HG02852 (cell line): ENCODE data around the gene UMODL1.

Experiments used
- ATAC-seq: cut with Tn5 transposase; IDR thresholded peaks from one replicate; pipeline ENCODE4 v1.9.1; 2021; ENCODE audit warnings: mild to moderate bottlenecking, moderate library complexity; ENCODE audit not compliant: unreplicated experiment

The UMODL1 gene

DNA sequence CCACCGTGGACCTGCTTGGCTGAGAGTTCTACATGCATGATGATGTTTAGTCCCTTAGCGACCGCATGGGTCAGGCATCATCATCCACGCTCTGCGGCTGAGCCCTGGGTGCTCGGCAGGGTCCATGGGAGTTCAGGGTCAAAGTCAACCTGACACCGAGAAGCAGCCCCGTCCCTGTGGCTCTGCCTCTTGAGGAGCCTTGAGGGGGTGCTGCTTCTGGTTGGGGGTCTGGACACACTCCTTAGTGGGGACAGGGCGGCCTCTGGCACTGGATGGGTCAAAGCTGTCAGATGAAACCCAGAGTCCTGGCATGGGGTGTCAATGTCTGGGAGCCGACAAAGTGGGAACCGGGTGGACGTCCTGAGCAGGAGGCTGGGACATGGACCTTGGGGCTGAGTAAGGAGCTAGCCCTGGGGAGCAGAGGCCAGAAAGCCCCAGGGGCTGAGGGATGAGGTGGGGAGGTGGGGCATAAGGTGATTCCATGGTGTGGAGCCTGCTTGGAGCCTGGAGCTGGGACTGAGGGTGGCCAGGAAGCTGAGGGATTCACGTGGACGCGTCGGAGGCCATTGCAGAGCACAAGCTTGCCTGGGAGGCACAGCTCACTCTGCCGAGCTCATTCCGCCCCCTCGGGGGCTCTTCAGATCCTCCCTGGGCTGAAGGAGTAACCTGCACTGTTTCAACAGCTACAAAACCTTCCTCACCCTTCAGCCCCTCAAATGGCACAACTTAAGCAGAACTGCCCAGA, 53.9 kb downstream of the UMODL1 start:
- ATAC-seq, result no peak

- ATAC-seq, result no peak
Measured at GRCh38 chr21:42125571-42126544, 54.7 kb downstream of the UMODL1 start.

- no peak for ATAC-seq
Measured at GRCh38 chr21:42127164-42128150, 56.3 kb downstream of the UMODL1 start.

GRCh38 chr21:42129300-42130266, 58.5 kb downstream of the UMODL1 start:
- no peak for ATAC-seq

DNA sequence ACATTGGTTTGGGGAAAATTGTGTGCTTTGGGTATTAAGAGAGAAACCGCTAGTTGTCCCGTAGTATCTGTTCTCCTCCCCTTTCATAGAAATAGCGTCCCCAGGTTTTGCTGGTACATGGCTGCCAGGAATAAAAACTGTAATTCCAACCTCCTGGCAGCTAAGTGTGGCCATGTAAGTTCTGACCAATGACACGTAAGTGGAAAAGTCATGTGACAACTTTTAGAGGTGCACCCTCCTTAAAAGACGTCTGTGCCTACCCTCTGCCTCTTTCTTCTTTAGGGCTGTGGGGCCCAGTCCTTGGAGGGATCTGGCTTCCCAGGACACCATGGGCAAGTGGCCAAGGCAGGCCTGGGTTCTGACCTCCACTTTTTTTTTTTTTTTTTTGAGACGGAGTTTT, 59.3 kb downstream of the UMODL1 start:
- ATAC-seq, result no peak

DNA sequence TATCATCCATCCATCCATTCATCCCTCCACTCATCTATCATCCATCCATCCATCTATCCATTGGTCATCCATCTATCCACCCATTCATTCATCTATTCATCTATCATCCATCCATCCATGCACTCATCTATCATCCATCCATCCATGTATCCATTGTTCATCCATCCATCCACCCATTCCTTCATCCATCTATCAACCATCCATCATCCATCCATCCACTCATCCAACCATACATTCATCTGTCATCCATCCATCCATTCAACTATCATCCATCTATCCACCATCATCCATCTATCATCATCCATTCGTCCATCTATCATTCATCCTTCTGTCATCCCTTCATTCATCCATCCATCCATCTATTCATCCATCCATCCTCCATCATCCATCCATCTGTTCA, 61.1 kb downstream of the UMODL1 start:
- no peak for ATAC-seq

GRCh38 chr21:42133131-42133530, 62.0 kb downstream of the UMODL1 start:
- no peak for ATAC-seq

DNA sequence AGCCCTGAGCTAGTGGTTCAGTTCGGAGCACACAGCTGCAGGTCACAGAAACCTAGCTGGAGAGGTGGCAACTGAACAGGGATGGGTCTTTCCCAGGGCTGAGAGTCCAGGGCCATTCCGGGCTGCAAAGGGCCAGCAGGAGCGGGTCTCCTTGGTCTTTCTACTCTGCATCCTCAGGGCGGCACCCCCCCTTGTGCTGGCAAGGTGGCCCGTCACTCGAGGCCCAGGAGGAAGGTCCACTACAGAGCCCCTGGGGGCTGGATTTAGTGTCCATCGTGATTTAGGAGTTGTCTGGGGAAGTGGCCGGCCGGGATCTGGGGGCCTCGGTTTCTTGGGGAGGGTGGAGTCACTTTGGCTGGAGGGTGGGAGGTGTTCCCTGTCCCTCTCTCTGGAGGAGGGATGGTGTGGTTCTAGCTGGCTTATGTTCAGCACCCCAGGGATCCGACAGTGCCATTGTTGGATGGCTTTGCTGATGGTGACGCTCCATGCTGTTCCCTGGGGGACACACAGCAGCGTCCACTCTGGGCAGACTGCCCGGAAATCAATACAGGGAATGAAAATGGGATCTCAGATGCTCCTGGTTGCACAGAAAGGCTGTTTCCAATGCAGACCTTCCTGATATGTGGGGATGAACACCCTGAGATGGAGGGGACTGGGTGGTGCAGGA, 64.4 kb downstream of the UMODL1 start:
- ATAC-seq, result no peak

- ATAC-seq, result no peak
Measured at GRCh38 chr21:42137191-42137904, 66.2 kb downstream of the UMODL1 start.

- ATAC-seq, result no peak
Measured at GRCh38 chr21:42140196-42140934, 69.2 kb downstream of the UMODL1 start.

DNA sequence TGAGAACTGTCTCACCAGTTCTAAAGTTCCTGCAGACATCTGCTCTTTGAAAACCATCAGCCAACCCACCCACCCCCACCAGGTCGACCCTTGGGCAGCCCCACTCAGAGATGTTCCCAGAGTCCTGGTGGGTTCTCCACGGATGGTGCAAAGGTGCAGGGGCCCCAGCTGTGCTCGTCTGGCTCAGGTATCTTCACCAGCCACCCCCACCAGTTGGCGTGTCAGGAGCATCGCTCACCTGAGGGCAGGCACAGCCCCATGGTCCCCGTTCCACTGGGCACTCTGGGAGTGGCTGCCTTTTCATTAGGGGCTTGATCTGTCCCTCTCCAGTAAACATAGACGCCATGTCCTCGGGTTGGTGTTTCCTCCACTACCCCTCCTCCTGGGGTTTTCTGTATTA, 70.5 kb downstream of the UMODL1 start:
- ATAC-seq, result no peak

DNA sequence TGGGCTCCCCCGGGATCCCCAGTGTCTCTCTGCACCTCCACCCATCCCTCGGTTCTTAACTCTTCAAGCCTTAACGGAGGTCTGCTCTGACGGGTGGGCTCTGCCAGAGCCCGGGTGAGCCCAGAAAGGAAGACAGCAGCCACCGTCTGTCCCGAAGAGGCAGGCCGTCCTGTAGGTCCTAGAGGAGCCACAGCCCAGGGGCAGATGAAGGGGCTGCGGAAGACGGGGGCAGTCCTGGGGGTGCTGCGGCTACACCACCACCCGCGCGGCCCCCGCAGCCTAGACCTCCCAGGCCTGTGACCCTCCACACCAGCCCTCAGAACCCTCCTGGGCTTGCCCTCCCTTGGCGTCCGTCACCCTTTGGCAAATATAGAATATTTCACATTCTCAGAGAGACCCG, 71.0 kb downstream of the UMODL1 start:
- ATAC-seq, result no peak

DNA sequence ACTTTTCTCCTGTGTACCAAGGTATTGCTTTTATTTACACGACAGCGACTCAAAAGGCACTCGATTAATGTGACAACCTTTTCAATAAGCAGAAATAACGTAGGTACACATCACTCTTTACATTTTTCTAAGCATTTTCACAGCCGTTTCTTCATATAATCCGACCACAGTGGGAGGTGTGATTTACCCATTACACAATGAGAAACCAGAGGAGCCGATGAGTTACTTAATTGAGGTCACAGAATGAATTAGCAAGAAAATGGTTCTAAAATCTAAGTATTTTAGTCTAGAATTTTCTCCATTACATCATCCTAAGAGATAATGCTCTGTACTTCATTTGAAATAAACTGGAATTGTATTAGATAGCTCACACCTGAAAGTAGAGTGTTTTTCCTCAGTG, 71.5 kb downstream of the UMODL1 start:
- no peak for ATAC-seq

DNA sequence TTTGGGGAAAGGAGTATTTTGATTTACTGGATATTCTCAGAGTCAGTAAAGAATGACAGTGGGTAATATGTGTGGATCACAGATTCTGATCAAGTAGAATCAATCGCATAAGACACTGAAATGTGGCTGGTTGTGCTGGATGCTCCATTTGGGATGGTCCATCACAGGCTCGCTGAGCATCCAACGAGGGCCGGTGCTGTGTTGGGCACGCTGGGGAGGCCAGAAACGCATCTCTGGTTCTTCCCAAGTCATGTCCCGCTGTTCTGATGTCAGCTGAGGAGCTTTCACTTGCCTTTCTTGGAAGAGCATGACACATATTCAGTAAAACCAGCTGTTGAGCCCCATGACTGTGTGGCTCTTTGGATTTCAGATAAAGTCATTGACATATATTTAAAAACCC, 72.0 kb downstream of the UMODL1 start:
- no peak for ATAC-seq

- ATAC-seq, result no peak
Measured at GRCh38 chr21:42144221-42144620, 73.1 kb downstream of the UMODL1 start.

DNA sequence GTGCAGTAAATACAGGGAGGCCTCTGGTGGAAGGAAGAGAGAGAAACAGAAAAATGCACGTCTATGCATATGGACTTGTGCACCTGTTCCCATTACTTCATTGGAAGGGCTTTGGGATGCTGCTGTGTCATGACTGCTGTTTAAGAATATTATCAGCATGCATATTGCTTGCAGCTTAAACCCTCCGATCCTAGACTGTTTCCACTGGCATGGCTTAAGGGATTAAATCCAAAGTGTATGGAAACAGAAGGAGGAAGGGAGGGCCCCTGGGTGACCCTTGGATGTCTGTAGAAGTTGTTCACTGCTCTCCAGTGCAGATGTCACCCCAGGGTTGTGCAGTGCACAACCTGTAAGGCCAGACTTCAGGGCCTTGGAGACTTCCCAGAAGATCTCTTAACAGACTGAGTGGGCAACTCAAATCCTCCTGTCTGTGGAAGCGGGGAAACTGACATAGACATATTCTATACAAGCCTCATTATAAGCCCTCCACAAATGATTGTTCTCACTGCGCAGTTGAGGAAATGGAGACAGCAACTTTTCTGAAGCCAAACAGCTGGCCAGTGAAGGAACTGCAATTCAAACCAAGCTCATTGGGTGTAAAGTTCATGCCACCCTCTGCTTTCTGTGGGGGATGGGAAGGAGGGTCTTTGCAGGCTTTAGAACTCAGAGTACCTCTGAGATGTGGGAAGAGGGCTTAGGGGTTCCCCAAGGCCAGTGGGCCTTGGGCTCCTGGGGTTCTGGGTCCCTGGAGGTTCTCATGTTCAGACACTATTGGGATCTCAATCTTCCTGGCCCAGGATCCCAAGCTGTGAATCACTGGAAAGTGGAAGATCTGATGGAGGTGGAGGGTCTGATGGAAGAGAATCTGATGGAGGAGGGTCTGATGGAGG, 73.8 kb downstream of the UMODL1 start:
- no peak for ATAC-seq
